ENCODE results near the gene ADRA2C. TPM values are rescaled to one million over a fixed set of nuclear protein-coding genes. Genes with fewer than 3 reads are reported as not detected.

The ADRA2C gene
- polyA plus RNA-seq, 2 of the 4 experiments (the other 2 are of a cell fraction) = 1.9 to 4.1 TPM

GRCh38 chr4:3739577-3739976 lies 26.6 kb upstream of the ADRA2C start (continued):
- TF ChIP-seq ESRRA (IDR thresholded peaks at IDR 0.05; ENCODE audit: borderline replicate concordance, low read length) = no peak
- no peak for TF ChIP-seq NFE2L2 (conservative IDR thresholded peaks at IDR 0.05; ENCODE audit: low read length)
- no peak for TF ChIP-seq RCOR1 (IDR thresholded peaks at IDR 0.05; ENCODE audit: low read depth, low read length)
- no peak for TF ChIP-seq NR3C1 (IDR thresholded peaks at IDR 0.05)

GRCh38 chr4:3740256-3740655 lies 25.9 kb upstream of the ADRA2C start:
- 77% methylated on average over 17 of the region's 25 CpGs for WGBS (ENCODE audit: missing lambda C conversion rate)
- TF ChIP-seq ATOH8 (CRISPR knock-in tag; IDR thresholded peaks at IDR 0.05; ENCODE audit: low read depth) (no peak), BCL3 (IDR thresholded peaks at IDR 0.05) (no peak), BHLHE40 (IDR thresholded peaks at IDR 0.05; ENCODE audit: low read depth, low read length) (no peak), HOXB5 (CRISPR knock-in tag; IDR thresholded peaks at IDR 0.05) (no peak), PBX3 (IDR thresholded peaks at IDR 0.05) (no peak), MAFK (IDR thresholded peaks at IDR 0.05; ENCODE audit: partially characterized antibody) (no peak), ELK1 (IDR thresholded peaks at IDR 0.05; ENCODE audit: low read depth, low read length) (no peak), JUN (IDR thresholded peaks at IDR 0.05) (no peak), ZSCAN20 (CRISPR knock-in tag; IDR thresholded peaks at IDR 0.05) (no peak), NFE2L2 (conservative IDR thresholded peaks at IDR 0.05; ENCODE audit: low read length) (no peak), HDAC2 (IDR thresholded peaks at IDR 0.05) (no peak), HES2 (IDR thresholded peaks at IDR 0.05) (no peak), JUNB (IDR thresholded peaks at IDR 0.05) (no peak), USF2 (IDR thresholded peaks at IDR 0.05) (no peak), EP300 (IDR thresholded peaks at IDR 0.05) (no peak), CHD4 (IDR thresholded peaks at IDR 0.05; ENCODE audit: borderline replicate concordance) (no peak), CBX8 (IDR thresholded peaks at IDR 0.05) (no peak), HOXB13 (CRISPR knock-in tag; IDR thresholded peaks at IDR 0.05; ENCODE audit: low read depth) (no peak), REST (IDR thresholded peaks at IDR 0.05) (no peak)

More at GRCh38 chr4:3740256-3740655, 25.9 kb upstream of the ADRA2C start:
- DNase-seq (ENCODE audit: low read depth in 1 of 2, low spot score in 1 of 2) (no peak), ATAC-seq (no peak), FAIRE-seq (no peak)
- POLR2A ChIA-PET = no interaction called here
- Histone ChIP-seq H3K9me3 (peaks cover 8% of the 10 kb centered on the region; the same call in 1 of the 3 replicates), H3K4me2 (no peak overlapping the region), H3K27ac (no peak overlapping the region), H3K4me3 (no peak overlapping the region), H3K4me1 (no peaks in the 10 kb centered on the region; the same call in 2 of the 3 replicates)
- CTCF ChIA-PET = interaction anchor here (0.8 to 2.0 kb wide), 2 partner anchors 9 to 20 kb away, joined by 4 to 6 read pairs; no protein-coding TSS in a partner anchor
